ENCODE results near the gene CCR3. TPM values are rescaled to one million over a fixed set of nuclear protein-coding genes. Genes with fewer than 3 reads are reported as not detected.
"Not testable (repeated sequence)": the region's sequence is repeated elsewhere in the genome, so short reads cannot be mapped to it uniquely, and the experiment has no call there.

Gene CCR3
- total RNA-seq, 1 donor, result not detected

DNA sequence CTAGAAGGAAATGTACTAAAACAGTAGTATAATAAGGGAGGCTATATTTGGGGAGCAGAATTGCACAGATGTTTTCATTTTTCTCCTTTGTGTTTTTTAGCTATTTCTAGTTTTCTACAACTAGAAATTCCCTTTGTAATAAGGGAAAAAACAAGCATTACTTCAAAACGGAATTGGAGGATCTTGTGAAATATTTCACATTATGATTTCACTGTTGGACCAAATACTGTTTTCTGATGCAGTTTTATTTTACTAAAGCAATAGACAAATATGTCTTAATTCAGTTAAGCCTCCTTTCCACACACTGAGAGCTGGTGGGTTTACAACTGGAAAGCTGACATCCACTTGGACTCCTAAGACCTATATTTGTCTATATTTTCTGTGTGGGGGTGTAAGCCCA is 41.5 kb upstream of the CCR3 start:
- no peak for DNase-seq (ENCODE audit: low read depth)
- TF ChIP-seq, protein P1, sequence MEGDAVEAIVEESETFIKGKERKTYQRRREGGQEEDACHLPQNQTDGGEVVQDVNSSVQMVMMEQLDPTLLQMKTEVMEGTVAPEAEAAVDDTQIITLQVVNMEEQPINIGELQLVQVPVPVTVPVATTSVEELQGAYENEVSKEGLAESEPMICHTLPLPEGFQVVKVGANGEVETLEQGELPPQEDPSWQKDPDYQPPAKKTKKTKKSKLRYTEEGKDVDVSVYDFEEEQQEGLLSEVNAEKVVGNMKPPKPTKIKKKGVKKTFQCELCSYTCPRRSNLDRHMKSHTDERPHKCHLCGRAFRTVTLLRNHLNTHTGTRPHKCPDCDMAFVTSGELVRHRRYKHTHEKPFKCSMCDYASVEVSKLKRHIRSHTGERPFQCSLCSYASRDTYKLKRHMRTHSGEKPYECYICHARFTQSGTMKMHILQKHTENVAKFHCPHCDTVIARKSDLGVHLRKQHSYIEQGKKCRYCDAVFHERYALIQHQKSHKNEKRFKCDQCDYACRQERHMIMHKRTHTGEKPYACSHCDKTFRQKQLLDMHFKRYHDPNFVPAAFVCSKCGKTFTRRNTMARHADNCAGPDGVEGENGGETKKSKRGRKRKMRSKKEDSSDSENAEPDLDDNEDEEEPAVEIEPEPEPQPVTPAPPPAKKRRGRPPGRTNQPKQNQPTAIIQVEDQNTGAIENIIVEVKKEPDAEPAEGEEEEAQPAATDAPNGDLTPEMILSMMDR (IDR thresholded peaks at IDR 0.05; ENCODE audit: insufficient read depth, low read depth, low read length), result no peak
- H3K4me3 ChIP-seq (ENCODE audit: low read depth, low read length), result no peak overlapping the region

DNA sequence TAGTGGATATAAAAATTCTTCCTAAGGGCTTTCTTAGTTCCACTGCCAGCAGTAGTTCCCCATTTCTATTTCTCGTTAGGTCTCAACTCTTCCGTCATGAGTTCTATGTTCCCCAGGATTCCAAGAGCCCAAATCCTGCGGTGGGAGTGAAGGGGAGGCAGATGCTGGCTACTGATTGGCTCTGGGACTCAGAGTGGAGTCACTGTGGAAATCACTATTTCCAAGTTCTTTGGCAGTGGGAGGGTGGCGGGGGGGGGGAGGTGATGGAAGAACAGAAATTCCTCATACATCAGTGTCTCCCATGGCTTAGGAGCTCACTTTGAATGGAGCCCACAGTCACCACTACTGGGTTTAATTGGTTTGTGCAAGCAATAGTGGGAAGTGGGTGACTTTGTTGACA is 39.7 kb upstream of the CCR3 start:
- TF ChIP-seq, protein P1 (IDR thresholded peaks at IDR 0.05; ENCODE audit: insufficient read depth, low read depth, low read length), result no peak
- DNase-seq (ENCODE audit: low read depth), result no peak
- no peak overlapping the region for H3K4me3 ChIP-seq (ENCODE audit: low read depth, low read length)

DNA sequence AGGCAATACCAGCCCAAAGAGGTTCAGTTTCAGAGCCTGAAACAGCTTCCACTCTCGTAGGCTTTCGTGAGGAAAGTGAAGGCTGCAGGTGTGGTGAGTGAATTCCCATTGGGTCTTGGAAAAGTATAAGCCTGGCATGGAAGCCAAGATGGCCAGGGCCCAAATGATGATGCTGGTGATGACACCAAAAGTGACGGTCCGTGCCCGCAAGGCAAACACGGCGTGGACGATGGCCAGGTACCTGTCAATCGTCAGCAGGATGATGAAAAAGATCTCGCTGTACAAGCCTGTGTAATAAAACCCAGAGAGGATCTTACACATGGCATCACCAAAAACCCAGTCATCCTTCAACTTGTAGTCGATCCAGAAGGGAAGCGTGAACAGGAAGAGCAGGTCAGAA is 38.6 kb upstream of the CCR3 start:
- TF ChIP-seq, protein P1 (IDR thresholded peaks at IDR 0.05; ENCODE audit: insufficient read depth, low read depth, low read length), result no peak
- DNase-seq (ENCODE audit: low read depth), result no peak
- H3K4me3 ChIP-seq (ENCODE audit: low read depth, low read length), result no peak overlapping the region

DNA sequence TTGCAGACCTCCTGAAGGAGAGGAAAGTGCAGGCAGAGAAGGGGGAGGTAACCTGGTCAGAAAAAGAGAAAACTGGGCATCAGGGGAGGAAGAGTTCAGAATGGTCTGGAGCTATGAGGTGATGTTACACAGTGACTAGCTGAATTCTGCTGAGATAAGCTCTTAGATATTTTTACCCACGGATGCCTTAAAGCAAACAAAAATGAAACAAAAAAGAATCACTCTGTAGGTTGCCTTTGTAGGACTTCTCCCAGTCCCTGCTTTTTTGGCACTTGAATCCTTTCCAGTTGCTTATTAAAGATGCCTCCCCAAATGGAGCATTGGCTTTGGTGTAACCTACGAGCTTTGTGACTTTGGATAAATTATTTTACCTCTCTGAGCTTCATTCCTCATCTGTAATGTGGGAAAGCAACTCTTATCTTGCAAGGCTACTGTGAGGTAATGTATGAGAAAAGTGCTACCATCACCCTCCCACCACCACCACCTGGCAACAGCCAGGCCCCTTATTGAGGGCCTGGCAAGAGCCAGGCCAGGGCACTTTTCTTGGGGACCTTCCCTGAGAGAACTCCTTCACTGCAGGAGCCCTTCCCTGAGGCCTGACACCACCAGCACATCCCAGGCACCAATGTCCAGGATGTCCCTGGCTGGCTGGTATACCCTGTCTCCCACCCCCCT is 36.8 kb upstream of the CCR3 start:
- no peak overlapping the region for H3K4me3 ChIP-seq (ENCODE audit: low read depth, low read length)
- no peak for DNase-seq (ENCODE audit: low read depth)
- TF ChIP-seq, protein P1 (IDR thresholded peaks at IDR 0.05; ENCODE audit: insufficient read depth, low read depth, low read length), result no peak

DNA sequence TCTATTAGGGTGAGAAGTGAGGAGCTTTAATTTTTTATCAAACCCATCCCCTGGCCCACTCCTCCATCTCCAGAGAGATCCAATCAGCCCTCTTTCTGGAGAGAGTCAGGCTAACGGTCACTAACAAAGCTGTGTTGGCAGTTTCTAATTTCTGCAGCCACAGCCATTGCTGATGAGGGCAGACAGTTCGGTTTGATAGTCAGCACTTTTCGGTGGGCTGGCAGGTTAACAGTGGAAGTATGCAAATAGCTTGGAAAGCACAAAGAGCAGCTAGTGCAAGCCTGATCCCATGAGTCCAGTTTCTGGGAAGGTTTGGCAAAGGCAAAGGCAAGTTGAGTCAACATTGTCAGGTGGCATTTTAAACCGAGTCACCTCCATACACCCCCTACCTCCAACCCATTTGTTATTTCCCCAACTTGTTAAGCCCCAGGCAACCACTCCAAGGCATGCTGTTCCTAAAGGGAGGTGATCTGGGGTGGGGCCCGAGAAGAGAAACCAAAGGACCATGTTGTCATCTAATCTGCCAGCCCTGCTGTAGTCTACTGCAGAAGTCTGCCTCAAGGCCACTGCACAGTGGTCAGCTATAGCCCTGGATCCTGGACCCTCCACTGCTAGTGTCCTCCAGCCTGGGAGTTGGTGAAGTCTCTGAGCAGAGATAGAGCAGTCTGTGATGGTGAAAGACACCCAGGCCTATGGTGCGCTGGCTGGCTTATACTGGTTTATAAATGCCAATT is 35.8 kb upstream of the CCR3 start:
- TF ChIP-seq, protein P1 (IDR thresholded peaks at IDR 0.05; ENCODE audit: insufficient read depth, low read depth, low read length), result no peak
- no peak overlapping the region for H3K4me3 ChIP-seq (ENCODE audit: low read depth, low read length)
- no peak for DNase-seq (ENCODE audit: low read depth)

DNA sequence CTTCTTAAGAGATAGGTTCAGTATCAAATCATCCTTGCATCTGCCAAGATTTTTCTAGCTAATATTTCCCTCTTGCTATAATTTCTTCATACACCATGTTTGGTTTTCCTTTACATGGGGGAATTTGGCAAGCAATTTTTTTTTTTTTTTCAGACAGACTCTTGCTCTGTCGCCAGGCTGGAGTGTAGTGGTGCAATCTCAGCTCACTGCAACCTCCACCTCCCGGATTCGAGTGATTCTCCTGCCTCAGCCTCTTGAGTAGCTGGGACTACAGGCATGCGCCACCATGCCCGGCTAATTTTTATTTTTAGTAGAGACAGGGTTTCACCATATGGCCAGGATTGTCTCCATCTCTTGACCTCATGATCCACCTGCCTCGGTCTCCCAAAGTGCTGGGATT is 34.7 kb upstream of the CCR3 start:
- not testable (repeated sequence) for H3K4me3 ChIP-seq (ENCODE audit: low read depth, low read length); DNase-seq (ENCODE audit: low read depth)

DNA sequence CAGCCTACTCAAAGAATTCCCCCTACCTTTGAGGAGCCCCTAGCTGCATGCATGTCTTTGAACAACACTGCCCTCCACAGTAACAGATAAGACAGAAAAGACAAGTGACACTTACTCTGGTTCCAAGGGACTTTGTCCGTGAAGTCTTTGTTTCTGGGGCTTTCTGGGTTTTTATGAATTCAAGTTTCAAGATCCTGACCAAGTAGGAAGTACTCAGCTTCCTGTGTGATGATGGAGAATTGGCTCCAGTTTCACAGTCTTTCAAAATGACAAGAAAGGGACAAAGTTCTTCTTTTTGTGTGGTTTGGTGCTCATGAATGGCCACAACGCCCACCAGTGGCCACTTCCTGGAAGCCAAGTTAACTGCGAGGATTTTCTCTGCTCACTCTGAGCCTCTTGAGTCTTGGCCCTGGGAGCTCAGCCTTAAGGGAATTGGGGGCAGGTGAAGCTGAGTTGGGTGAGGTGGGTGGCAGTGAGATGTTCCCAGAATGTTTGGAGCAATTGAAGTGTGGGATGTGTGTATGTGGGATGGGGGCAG is 34.0 kb upstream of the CCR3 start, which contains the start of gene CCR1:
TSS of gene CCR1 (minus strand) at position 147 of the 538 bp plus-strand sequence. CDS start 4,000 bp downstream, outside the sequence.
- H3K4me3 ChIP-seq (ENCODE audit: low read depth, low read length), result no peak within 1 kb of the TSS
- DNase-seq (ENCODE audit: low read depth), result peak; percentile 71
- TF ChIP-seq, protein P1 (IDR thresholded peaks at IDR 0.05; ENCODE audit: insufficient read depth, low read depth, low read length), result peak; percentile 90

All from fibroblast of villous mesenchyme (primary cell).